ENCODE measurements around the gene VPS13D.

The VPS13D gene

GRCh38 chr1:12508849-12509248 is 279.0 kb downstream of the VPS13D start:
- no peak for TF ChIP-seq CTCF (IDR thresholded peaks at IDR 0.05)
- no peaks in the 10 kb centered on the region for H3K27me3 ChIP-seq
- no peaks in the 10 kb centered on the region for H3K9me3 ChIP-seq
- peaks cover 60% of the 10 kb centered on the region for H3K36me3 ChIP-seq
- H3K27ac ChIP-seq: no peak overlapping the region
- H3K4me3 ChIP-seq (ENCODE audit: low read depth in 1 of 2, low read length in 1 of 2): no peak overlapping the region
- H3K4me1 ChIP-seq (ENCODE audit: control insufficient read depth in 1 of 2, insufficient read depth in 1 of 2, low read depth in 1 of 2, low read length in 1 of 2): no peaks in the 10 kb centered on the region

GRCh38 chr1:12511128-12511484 is 281.3 kb downstream of the VPS13D start:
- peaks cover 44% of the 10 kb centered on the region for H3K36me3 ChIP-seq
- H3K9me3 ChIP-seq: no peaks in the 10 kb centered on the region
- H3K27me3 ChIP-seq: no peaks in the 10 kb centered on the region
- TF ChIP-seq CTCF (IDR thresholded peaks at IDR 0.05): no peak
- no peaks in the 10 kb centered on the region for H3K4me1 ChIP-seq (ENCODE audit: control insufficient read depth in 1 of 2, insufficient read depth in 1 of 2, low read depth in 1 of 2, low read length in 1 of 2)
- H3K4me3 ChIP-seq (ENCODE audit: low read depth in 1 of 2, low read length in 1 of 2): no peak overlapping the region
- H3K27ac ChIP-seq: no peak overlapping the region

GRCh38 chr1:12511516-12512468 is 282.0 kb downstream of the VPS13D start:
- Histone ChIP-seq H3K27me3 (no peaks in the 10 kb centered on the region), H3K27ac (no peak overlapping the region), H3K36me3 (peaks cover 41% of the 10 kb centered on the region), H3K9me3 (no peaks in the 10 kb centered on the region), H3K4me3 (ENCODE audit: low read depth in 1 of 2, low read length in 1 of 2) (no peak overlapping the region), H3K4me1 (ENCODE audit: control insufficient read depth in 1 of 2, insufficient read depth in 1 of 2, low read depth in 1 of 2, low read length in 1 of 2) (no peaks in the 10 kb centered on the region)
- no peak for TF ChIP-seq CTCF (IDR thresholded peaks at IDR 0.05)

- no peak for TF ChIP-seq CTCF (IDR thresholded peaks at IDR 0.05)
- no peaks in the 10 kb centered on the region for H3K4me1 ChIP-seq (ENCODE audit: control insufficient read depth in 1 of 2, insufficient read depth in 1 of 2, low read depth in 1 of 2, low read length in 1 of 2)
- H3K4me3 ChIP-seq (ENCODE audit: low read depth in 1 of 2, low read length in 1 of 2): no peak overlapping the region
- no peak overlapping the region for H3K27ac ChIP-seq
- no peaks in the 10 kb centered on the region for H3K9me3 ChIP-seq
- H3K27me3 ChIP-seq: no peaks in the 10 kb centered on the region
- peaks cover 27% of the 10 kb centered on the region for H3K36me3 ChIP-seq
These were observed 283.4 kb downstream of the VPS13D start for GRCh38 chr1:12513181-12513580.

- H3K9me3 ChIP-seq: no peaks in the 10 kb centered on the region
- H3K4me3 ChIP-seq (ENCODE audit: low read depth in 1 of 2, low read length in 1 of 2): no peak overlapping the region
- no peaks in the 10 kb centered on the region for H3K4me1 ChIP-seq (ENCODE audit: control insufficient read depth in 1 of 2, insufficient read depth in 1 of 2, low read depth in 1 of 2, low read length in 1 of 2)
- no peak overlapping the region for H3K27ac ChIP-seq
- no peaks in the 10 kb centered on the region for H3K27me3 ChIP-seq
- TF ChIP-seq CTCF (IDR thresholded peaks at IDR 0.05): no peak
- peaks cover 17% of the 10 kb centered on the region for H3K36me3 ChIP-seq
These were observed 284.8 kb downstream of the VPS13D start for GRCh38 chr1:12514590-12514989.
